Activated CD4-positive, alpha-beta T cell treated with anti-CD3 and anti-CD28 coated beads for 1 hour (primary cell): ENCODE measurements around the gene EML5.

Experiments used
- DNase-seq: peaks from one replicate; pipeline ENCODE4 v3.0.0-alpha.2; 2020

Gene EML5

GRCh38 chr14:88612981-88613380 lies 179.8 kb downstream of the EML5 start:
- no peak for DNase-seq

DNA sequence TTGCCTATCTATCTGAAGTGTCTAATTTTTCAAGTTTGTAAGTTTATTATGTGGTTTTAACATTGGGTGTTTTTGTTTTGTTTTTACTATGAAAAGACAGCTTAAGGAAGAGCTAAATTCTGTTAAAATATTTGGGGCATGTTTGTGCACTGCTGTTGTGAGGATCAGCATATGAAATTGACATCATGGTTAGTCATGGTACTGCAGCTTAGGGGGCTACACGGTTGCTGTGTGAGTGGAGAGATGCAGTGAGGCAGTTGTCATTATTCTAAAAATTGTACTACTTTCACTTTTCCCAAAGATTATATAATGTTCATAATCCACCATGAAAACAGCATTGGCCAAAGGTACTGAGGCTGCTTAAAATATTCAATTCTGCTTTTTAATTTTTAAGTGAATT lies 180.9 kb downstream of the EML5 start:
- no peak for DNase-seq

DNA sequence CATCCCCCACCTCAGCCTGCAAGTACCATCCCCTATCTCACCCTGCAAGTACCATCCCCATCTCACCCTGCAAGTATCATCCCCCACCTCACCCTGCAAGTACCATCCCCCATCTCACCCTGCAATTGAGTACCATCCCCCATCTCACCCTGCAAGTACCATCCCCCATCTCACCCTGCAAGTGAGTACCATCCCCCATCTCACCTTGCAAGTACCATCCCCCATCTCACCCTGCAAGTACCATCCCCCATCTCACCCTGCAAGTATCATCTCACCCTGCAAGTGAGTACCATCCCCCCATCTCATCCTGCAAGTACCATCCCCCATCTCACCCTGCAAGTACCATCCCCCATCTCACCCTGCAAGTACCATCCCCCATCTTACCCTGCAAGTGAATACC lies 184.9 kb downstream of the EML5 start:
- no peak for DNase-seq

DNA sequence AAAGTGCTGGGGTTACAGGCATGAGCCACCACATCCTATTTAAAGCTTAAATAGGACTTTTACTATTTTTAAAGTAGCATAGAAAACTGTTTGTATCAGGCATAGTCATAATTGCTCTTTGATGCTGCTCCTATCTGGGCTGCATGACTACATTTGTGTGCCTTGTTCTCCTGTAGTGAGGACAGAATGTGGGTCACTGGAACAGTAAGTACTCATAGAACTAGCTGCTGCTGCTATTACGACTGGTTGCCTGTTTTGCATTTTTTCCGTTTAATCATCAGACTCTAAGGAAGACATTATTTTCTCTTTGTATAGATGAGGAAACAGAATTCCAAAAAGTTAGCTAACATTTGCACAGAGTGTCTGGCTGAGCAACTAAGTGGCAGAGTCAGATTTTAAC lies 187.2 kb downstream of the EML5 start:
- DNase-seq, result no peak

DNA sequence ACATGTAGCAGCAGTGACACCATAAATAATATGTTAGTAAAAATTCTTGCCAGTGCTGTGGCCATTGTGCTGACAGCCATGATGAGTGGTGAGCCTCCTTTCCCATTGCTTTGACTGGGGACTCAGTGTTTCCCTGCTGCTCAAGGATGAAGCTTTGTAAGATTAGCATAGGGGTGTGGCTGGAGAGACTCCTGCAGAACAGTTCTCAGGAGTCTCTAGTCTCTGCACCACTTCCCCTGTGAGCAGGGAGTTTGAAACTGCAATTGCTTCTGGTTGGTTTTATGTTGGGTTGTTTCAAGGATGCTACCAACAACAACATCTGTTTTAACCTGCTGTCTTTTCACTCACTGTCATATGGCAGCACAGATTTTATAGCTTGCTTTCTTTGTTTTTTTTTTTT lies 188.5 kb downstream of the EML5 start:
- no peak for DNase-seq

GRCh38 chr14:88599761-88600439 lies 192.9 kb downstream of the EML5 start:
- DNase-seq, result no peak

- no peak for DNase-seq
These were observed 193.4 kb downstream of the EML5 start for GRCh38 chr14:88599326-88599725.

- no peak for DNase-seq
These were observed 194.6 kb downstream of the EML5 start for GRCh38 chr14:88598097-88598675.

DNA sequence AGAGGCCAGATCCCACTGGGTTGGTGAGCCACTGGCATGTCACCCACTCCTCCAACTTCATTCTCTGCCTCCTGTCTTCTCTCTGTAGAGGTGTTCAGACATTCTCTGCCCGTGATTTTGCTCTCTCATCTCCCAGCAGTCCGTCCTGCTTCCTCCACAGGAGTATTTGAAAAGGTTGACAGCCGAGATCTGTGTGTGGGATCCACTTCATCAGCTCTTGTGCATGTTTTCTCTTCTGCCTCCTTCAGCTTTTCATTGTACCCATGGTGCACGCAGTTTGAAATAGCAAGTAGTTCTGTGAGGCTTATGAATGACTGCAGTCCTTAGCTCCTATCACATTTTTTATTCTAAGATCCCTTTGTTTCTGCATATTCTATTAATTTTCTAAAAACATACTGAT lies 195.2 kb downstream of the EML5 start:
- DNase-seq, result no peak

- DNase-seq, result no peak
These were observed 195.7 kb downstream of the EML5 start for GRCh38 chr14:88597038-88597437.

GRCh38 chr14:88592031-88592430 lies 200.7 kb downstream of the EML5 start:
- DNase-seq, result no peak

DNA sequence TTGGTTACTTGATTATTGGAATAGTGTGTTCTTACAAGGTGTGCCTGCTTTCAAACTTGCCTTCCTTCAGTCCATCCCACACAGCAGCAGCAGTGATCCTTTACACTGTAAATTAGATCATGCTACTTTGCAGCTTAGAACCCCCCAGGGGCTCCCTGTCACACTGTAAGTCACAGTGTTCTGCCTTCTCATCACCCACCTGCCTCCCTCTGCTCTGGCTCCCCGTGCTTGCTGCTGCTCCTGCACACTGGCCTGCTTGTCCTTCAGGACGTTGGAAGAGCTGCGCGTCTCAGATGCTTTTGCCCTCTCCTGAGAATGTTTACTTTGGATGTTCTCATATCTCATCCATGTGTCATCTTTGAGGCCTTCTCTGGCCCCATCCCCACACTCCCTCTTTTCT lies 202.6 kb downstream of the EML5 start:
- no peak for DNase-seq

- no peak for DNase-seq
These were observed 204.7 kb downstream of the EML5 start for GRCh38 chr14:88588081-88588480.

- DNase-seq, result no peak
These were observed 208.3 kb downstream of the EML5 start for GRCh38 chr14:88584451-88584850.

DNA sequence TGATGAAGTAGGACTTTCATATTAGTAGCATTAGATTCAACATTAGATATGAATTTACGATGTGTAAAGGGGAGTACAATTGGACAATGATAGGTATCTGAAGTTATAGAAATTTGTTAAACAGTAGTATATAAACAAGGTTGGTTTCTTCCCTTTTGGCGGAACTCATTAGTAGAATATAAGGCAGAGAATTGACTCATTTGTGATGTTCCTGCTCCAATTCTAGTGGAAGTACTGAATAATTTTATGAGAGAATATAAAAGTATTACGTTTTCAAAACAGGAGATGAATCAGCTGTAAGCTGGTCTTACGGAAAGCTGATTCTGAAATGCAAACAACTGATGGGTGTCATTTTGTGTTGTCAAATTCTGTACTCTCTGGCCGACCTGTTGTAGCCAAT lies 216.5 kb downstream of the EML5 start:
- DNase-seq, result no peak

DNA sequence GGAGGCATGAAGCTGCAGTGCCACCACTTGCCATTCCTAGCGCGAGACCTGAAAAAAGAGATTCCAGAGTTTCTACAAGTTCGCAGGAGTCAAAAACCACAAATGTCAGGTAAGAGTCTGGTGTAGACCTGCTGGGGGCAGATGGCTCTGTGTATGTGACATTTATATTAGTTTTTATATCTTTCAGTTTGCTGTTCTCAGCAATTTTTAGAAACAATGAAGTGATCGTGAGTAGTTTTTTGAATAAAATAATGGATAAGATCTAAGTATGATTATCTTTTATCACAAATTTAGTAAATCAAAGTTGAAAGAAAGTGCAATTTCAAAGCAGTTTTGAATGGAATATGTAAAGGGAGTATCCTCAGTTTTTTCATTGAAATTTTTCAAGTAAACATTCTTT lies 220.6 kb downstream of the EML5 start:
- no peak for DNase-seq

DNA sequence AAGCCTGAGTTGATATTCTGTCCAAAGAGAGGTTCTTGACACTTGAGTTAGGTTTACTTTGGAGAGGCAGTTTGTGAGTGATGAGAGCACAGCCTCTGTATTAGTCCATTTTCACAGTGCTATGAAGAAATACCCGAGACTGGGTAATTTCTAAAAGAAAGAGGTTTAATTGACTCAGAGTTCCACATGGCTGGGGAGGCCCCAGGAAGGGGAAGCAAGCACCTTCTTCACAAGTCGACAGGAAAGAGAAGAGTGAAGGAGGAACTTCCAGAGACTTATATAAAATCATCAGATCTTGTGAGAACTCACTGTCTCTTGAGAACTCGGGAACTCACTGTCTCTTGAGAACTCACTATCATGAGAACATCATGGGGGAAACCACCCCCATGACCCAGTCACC lies 224.6 kb downstream of the EML5 start:
- no peak for DNase-seq

GRCh38 chr14:88565427-88565826 lies 227.3 kb downstream of the EML5 start:
- DNase-seq, result no peak

GRCh38 chr14:88563845-88564244 lies 228.9 kb downstream of the EML5 start:
- DNase-seq, result no peak

GRCh38 chr14:88562831-88563686 lies 229.7 kb downstream of the EML5 start, which contains the start of gene ZC3H14:
Gene ZC3H14 (plus strand): TSS chr14:88563037. CDS start chr14:88563134, 97 bp downstream.
- DNase-seq, result peak; percentile 83

GRCh38 chr14:88562532-88562830 lies 230.3 kb downstream of the EML5 start:
- DNase-seq, result no peak
